Mesodermal cell (in vitro differentiated cells): ENCODE results near the gene NXF2B. TPM values are rescaled to one million over a fixed set of nuclear protein-coding genes. Genes with fewer than 3 reads are reported as not detected.
"Not testable (repeated sequence)": the region's sequence is repeated elsewhere in the genome, so short reads cannot be mapped to it uniquely, and the experiment has no call there.

Experiments used
- H3K27ac ChIP-seq: 2 replicates; pipeline ENCODE4 v1.7.0; 2013; ENCODE audit warnings: mild to moderate bottlenecking, low read depth, low read length, moderate library complexity; ENCODE audit not compliant: severe bottlenecking
- H3K36me3 ChIP-seq: 2 replicates; pipeline ENCODE4 v1.7.1; 2013; ENCODE audit warnings: mild to moderate bottlenecking, low read length, moderate library complexity; ENCODE audit not compliant: control insufficient read depth, insufficient read depth
- H3K4me1 ChIP-seq: one replicate; pipeline ENCODE4 v1.7.1; 2013; ENCODE audit warnings: mild to moderate bottlenecking, low read length; ENCODE audit not compliant: insufficient read depth, control insufficient read depth, poor library complexity, severe bottlenecking
- H3K4me3 ChIP-seq: 2 replicates; pipeline ENCODE4 v1.7.0; 2013; ENCODE audit warnings: low read length, control low read depth, mild to moderate bottlenecking; ENCODE audit not compliant: insufficient read depth, poor library complexity, severe bottlenecking; ENCODE audit errors: extremely low read depth
- H3K9me3 ChIP-seq: 2 replicates; pipeline ENCODE4 v1.7.1; 2013; ENCODE audit warnings: mild to moderate bottlenecking, low read length, moderate library complexity; ENCODE audit not compliant: control insufficient read depth
- WGBS, 2 experiments: methylation state at CpG; one replicate each; pipeline ENCODE4 v1.1.5; 2013; ENCODE audit warnings: missing lambda C conversion rate in 2 of 2; ENCODE audit not compliant: insufficient coverage in 2 of 2; 5-methylcytosine and 5-hydroxymethylcytosine counted together
- polyA plus RNA-seq, 2 experiments: library from polyadenylated mRNA; stranded (reverse); fragments of 50-300 nt; gene quantifications; one replicate each; pipeline ENCODE4 v1.2.3, GENCODE V29; 2013

NXF2B gene, protein sequence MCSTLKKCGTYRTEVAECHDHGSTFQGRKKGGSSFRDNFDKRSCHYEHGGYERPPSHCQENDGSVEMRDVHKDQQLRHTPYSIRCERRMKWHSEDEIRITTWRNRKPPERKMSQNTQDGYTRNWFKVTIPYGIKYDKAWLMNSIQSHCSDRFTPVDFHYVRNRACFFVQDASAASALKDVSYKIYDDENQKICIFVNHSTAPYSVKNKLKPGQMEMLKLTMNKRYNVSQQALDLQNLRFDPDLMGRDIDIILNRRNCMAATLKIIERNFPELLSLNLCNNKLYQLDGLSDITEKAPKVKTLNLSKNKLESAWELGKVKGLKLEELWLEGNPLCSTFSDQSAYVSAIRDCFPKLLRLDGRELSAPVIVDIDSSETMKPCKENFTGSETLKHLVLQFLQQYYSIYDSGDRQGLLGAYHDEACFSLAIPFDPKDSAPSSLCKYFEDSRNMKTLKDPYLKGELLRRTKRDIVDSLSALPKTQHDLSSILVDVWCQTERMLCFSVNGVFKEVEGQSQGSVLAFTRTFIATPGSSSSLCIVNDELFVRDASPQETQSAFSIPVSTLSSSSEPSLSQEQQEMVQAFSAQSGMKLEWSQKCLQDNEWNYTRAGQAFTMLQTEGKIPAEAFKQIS
- polyA plus RNA-seq (2013, experiment 1 of 2): not detected
- polyA plus RNA-seq (2013, experiment 2 of 2): not detected

DNA sequence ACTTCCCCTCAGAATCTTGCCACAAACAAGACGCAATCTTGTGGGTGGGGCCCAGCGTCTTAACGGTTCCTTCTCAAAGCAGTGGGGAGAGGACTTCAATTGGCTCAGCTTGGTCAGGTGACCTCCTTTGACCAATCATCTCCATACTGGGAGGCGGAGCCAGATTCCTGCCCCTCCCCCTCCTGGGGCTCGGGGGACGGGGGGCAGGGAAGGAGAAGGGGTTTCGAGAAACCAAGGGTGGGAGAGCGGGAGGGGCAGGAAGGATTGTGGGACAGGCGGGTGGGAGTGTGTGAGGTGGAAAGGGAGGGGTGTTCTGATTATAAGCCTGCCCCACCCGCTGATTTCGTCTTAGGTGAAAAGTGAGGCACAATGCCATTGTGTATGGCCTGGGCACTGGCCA, at the start of gene NXF2B:
TSS of gene NXF2B (minus strand) at position 101 of the 400 bp plus-strand sequence. CDS start 59,972 bp downstream, outside the sequence.
- not testable (repeated sequence) for H3K4me3 ChIP-seq, H3K4me1 ChIP-seq, H3K36me3 ChIP-seq, H3K9me3 ChIP-seq, H3K27ac ChIP-seq
- whole genome bisulfite sequencing, 2 experiments: no CpG with 5 or more reads among the region's 11 CpGs

DNA sequence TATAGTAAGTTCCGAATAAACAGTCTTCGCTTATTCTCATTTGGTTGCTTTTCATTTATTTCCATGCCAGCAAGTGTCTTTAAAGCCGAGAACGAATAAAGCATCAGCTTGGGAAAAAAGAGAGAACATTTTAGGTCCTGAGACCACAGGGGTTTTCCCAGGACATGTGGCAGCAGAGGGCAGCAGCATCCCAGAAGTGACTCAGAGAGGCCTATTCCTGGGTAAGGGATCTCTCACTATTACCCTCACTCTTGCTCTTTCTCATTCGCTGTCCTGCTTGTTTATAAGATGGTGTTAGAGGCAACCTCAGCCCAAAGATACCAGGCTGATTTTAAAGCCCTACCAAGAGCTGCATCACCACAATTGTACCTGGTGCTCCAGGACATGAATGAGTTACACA, 39.0 kb upstream of the NXF2B start:
- WGBS, 2 experiments: no CpG with 5 or more reads among the region's 5 CpGs
- not testable (repeated sequence) for H3K4me1 ChIP-seq, H3K36me3 ChIP-seq, H3K27ac ChIP-seq, H3K9me3 ChIP-seq, H3K4me3 ChIP-seq

DNA sequence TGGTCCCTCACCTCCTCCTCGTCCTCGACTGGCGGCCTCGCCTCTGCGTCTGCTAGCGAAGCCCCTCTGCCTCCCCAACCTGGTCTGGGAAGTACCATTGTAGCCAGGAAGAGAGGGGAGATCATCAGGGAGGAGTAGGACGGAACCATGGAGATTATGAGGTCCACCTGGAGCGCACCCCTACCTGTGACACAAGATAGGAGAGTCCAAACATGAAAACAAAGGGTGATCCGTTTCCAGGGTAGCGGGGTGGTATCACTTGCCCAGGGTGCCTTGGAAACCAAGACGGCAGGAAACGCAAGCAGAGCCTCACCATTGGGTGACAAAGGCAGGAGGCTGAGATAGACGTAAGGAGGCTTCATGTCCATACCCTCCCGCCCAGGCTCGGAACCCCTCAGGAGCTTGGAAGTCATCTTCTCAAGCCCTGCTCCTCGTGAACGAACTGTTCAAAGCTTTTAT, 32.0 kb upstream of the NXF2B start, which contains the start of gene TCP11X2:
TSS of gene TCP11X2 (minus strand) at position 51 of the 459 bp plus-strand sequence.
- H3K36me3 ChIP-seq, H3K4me1 ChIP-seq, H3K4me3 ChIP-seq, H3K9me3 ChIP-seq, H3K27ac ChIP-seq: not testable (repeated sequence)
- no CpG with 5 or more reads among the region's 17 CpGs for WGBS, 2 experiments

DNA sequence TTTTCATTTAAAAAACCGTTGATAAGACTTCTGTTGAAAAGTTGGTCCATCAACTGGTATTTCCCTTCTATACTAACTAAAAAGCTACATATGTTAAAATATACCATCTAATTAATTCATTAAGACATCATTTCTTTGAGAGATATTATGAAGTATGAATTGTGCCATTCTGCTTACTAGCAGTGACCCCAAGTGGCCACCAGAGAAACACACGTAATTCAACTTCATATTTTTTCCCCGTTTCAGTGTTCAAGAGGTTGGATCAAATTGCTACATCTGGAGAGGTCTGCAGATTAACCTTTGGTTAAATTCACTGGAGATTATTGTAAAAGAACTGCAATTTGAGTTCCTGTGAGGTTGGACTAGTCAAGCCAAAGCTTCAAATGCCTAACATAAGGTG, 30.4 kb upstream of the NXF2B start:
- not testable (repeated sequence) for H3K36me3 ChIP-seq, H3K4me1 ChIP-seq, H3K9me3 ChIP-seq, H3K27ac ChIP-seq, H3K4me3 ChIP-seq
- no CpG with 5 or more reads among the region's 3 CpGs for WGBS, 2 experiments

DNA sequence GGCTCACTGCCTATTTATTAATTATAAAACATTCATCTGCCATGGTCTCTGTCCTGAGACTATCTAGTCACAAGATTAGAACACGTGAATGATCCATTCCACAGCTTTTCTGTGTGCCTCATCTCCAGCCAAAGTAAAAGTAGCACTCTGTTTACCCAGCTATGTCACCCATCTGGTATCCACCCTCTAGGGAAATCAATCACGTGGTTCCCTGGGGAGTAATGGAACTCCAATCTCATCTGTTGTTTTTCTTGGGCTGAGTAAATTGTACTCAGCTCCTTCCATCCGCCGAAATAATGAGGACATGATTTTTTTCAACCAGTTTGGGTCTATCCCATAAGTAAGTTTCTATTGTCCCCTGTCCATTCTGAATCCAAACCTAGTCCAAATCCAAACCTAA, 18.8 kb upstream of the NXF2B start:
- WGBS, 2 experiments: no CpG with 5 or more reads among the region's 4 CpGs
- not testable (repeated sequence) for H3K4me1 ChIP-seq, H3K9me3 ChIP-seq, H3K36me3 ChIP-seq, H3K4me3 ChIP-seq, H3K27ac ChIP-seq

DNA sequence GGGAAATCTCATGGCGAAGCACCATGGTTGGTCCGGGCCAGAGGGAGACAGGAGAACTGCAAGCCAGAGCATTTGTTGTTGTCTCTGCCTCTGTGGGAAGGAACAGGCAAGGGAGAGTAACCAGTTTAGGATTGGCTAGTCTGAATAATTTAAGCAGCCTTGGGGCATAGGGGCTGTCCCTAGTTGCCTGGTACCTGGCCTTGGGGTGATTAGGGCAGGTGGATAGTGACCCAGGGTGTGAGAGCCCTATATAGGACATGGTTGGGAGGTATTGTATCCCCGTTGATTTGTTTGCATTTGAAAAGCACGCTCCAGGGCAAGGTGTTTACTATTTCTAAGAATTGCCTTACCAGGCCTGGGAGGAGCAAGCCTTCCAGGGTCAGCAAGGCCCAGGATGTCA, 25.3 kb downstream of the NXF2B start:
- not testable (repeated sequence) for H3K36me3 ChIP-seq, H3K4me1 ChIP-seq, H3K4me3 ChIP-seq, H3K9me3 ChIP-seq, H3K27ac ChIP-seq
- WGBS, 2 experiments: no CpG with 5 or more reads among the region's 4 CpGs

DNA sequence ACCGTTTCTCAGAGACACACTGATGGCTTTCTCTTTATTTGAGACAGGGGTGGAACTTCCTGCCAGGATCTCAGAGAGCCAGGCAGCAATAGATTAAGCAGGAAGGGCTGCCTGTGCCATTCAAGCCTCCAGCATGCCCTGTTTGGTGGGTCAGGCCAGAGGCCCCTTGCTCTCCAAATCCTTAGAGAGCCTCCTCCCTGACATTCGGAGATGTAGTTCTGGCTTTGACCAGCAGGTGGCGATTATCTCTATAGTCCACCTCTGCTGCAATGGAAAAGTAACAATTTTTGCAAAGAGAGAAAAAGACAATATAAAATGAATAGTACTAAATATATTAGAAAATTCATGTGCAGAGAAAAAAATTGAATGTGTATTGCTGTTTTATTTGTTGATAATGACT, 93.9 kb downstream of the NXF2B start:
- H3K36me3 ChIP-seq: no peaks in the 10 kb centered on the region
- no peak overlapping the region for H3K27ac ChIP-seq
- no peaks in the 10 kb centered on the region for H3K9me3 ChIP-seq
- no peaks in the 10 kb centered on the region for H3K4me1 ChIP-seq
- WGBS, 2 experiments: 100% methylated on average over 1 of the region's 3 CpGs; no CpG with 5 or more reads in 1 of the 2 experiments
- H3K4me3 ChIP-seq: no peak overlapping the region

DNA sequence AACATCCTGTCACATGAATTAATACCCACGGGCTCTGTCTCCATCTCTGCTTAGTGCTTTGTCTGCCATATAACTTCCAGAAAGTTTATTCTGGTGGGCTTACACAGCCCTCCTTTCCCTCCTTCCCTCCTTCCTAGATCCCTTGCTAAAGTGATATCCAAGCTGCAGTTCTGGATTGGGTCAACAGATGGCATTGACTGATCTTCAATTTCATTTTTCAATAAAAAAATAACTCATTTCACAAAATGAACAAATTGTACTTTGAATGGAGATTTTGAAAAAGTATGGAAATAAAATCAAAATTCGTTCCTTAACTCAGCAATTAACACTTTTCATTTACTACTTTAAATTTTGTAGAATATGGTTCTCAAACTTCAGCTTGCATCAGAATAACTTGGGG, 97.9 kb downstream of the NXF2B start:
- Histone ChIP-seq H3K9me3 (no peaks in the 10 kb centered on the region), H3K4me1 (no peaks in the 10 kb centered on the region), H3K36me3 (no peaks in the 10 kb centered on the region), H3K4me3 (no peak overlapping the region), H3K27ac (no peak overlapping the region)
- 67% methylated on average over 1 of the region's 2 CpGs; no CpG with 5 or more reads in 1 of the 2 experiments for WGBS, 2 experiments

DNA sequence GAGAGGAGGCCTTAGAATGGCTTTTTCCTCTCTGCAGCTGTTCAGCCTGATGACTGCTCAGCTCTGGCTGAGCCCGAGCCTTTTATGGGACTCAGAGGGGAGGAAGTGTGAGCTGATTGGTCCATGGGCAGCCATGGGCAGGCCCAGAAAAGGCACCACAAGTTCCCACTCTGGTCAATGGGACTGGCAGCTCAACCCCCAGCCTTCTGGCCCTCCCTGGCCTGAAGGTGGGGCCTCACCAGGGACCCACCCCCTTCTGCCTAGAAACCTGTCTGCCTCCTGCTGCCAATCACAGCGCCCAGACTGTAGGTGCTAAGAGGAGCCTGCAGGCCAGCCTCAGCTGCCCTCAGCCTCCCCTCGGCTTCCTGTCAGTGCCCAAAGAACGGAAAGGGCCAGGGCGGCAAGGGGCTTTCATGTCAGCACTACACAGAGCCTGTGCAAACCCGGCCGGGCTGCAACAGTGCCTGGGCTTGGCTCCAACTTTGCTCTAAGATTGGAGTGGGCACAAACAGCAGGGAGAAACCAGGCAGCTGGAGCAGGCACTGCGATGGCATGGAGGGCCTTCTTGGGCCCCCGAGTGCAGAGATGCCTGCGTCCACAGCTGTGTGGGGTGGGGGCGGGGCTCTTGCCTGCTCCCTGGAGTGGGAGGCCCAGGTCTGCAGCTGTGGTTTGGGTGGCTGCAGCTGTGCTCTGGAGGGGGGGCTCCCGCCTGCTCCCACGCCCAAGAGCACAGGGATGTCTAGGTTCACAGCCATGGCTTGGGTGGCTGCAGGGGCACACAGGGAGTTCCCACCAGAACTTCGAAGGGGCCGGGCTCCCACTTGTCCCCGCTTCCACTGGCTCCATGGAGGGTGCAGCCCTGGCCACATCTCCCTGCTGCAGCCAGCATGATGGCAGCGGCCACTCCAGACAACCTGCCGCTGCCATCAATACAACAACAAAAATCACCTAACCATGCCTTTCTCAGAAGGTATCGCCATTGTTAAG, 100.2 kb downstream of the NXF2B start:
- no peak overlapping the region for H3K4me3 ChIP-seq
- H3K9me3 ChIP-seq: no peaks in the 10 kb centered on the region
- H3K36me3 ChIP-seq: no peaks in the 10 kb centered on the region
- no peak overlapping the region for H3K27ac ChIP-seq
- H3K4me1 ChIP-seq: no peaks in the 10 kb centered on the region
- 40 to 70% methylated on average over 2 to 5 of the region's 19 CpGs for WGBS, 2 experiments

DNA sequence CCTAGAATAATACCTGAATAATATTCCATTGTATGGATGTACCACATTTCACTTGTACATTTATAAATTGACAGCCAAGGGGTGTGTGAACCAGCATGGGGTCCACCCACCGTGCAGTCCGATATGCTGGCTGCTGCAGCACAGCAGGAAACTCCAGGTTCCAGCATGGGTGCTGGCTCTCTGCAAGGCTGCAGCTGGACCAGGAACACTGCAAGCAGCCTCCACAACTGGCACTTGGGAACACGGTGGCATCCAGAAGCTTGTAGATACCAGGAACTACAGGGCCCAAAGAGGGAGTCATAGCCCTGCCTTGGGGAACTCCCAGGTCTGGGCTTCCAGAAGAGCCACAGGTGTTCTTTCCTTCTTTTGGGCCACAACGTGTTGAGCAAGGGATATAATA, 101.6 kb downstream of the NXF2B start:
- Histone ChIP-seq H3K36me3 (no peaks in the 10 kb centered on the region), H3K4me1 (no peaks in the 10 kb centered on the region), H3K9me3 (no peaks in the 10 kb centered on the region), H3K4me3 (no peak overlapping the region), H3K27ac (no peak overlapping the region)
- WGBS, 2 experiments: 78% methylated on average over 1 of the region's 4 CpGs; no CpG with 5 or more reads in 1 of the 2 experiments
